Coronary artery (tissue), 2 donors: ENCODE results near the gene TOB1.
A peak's percentile ranks its signal among the peaks of the same experiment; 100 is the strongest.

Experiments
- DNase-seq: peaks from one replicate; pipeline ENCODE4 v3.0.0-alpha.2; 2017; ENCODE audit warnings: low spot score
- H3K27ac ChIP-seq, 2 donors: fragments of 200-600 bp; sonication (generic); one replicate each; pipeline ENCODE4 v1.5.1; 2016 to 2019
- H3K4me3 ChIP-seq: fragments of 200-600 bp; sonication (generic); 2 replicates; pipeline ENCODE4 v1.5.1; 2016; ENCODE audit warnings: mild to moderate bottlenecking, moderate library complexity
- CTCF ChIP-seq: fragments of 200-600 bp; sonication (generic); IDR thresholded peaks from one replicate; pipeline ENCODE4 v1.5.1; 2019; ENCODE audit warnings: antibody characterized with exemption

TOB1 gene

DNA sequence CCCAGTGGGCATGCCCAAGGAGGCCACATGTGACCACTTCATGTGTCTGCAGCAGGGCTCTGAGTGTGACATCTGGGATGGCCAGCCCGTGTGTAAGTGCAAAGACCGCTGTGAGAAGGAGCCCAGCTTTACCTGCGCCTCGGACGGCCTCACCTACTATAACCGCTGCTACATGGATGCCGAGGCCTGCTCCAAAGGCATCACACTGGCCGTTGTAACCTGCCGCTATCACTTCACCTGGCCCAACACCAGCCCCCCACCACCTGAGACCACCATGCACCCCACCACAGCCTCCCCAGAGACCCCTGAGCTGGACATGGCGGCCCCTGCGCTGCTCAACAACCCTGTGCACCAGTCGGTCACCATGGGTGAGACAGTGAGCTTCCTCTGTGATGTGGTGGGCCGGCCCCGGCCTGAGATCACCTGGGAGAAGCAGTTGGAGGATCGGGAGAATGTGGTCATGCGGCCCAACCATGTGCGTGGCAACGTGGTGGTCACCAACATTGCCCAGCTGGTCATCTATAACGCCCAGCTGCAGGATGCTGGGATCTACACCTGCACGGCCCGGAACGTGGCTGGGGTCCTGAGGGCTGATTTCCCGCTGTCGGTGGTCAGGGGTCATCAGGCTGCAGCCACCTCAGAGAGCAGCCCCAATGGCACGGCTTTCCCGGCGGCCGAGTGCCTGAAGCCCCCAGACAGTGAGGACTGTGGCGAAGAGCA lies 26.4 kb downstream of the TOB1 start:
- no peak for DNase-seq
- Histone ChIP-seq H3K4me3 (no peak overlapping the region), H3K27ac (no peak overlapping the region)
- no peak for TF ChIP-seq CTCF

DNA sequence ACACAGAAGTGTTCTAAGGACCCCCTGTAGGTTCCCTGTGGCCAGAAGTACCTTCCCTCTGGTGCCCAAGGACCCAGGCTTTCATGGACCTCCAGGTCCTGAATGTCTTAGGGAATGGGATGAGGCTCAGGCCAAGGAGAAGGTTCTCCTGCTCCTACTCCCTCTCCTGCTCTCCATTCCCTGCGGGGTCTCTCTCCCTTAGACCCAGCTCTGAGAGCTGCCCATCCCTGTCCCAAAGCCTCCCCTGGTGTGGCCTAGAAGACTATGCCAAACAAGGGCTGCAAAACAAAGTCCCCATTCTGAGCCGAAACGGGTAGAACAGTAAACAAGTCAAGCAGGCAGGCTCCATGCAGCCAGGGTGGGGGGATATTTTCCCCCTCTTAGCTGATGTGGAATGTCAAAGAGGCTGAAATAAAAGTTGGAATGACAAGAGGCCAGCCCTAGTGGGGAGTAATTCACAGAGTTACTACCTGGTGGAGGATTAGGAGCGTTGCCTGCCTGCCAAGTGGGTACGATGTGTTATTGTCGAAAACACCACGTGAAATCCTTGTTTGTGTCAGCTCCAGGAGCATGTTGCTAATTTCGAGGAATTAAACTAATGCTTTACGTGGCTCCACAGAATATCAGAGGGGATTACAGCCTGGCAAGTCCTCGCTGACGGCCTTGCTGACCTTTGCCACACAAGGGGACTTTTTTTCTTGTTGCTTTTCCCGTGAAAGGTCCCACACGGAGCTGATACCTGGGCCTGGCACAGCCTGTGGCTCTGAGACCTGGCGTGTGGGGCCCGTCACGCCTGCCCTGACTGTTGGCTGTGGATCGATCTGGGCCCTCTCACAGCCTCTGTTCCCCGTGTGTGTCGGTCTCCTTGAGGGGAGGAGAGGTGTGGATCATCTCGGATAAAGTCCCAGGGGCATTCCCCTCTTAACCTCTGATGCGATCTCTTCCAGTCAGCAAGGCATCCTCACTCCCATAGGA lies 27.9 kb downstream of the TOB1 start:
- H3K27ac ChIP-seq = no peak overlapping the region
- H3K4me3 ChIP-seq = no peak overlapping the region
- peak; percentile 60 for DNase-seq
- no peak for TF ChIP-seq CTCF

GRCh38 chr17:50837286-50837979 lies 28.7 kb downstream of the TOB1 start:
- no peak overlapping the region for H3K27ac ChIP-seq
- DNase-seq = peak; percentile 59
- no peak for TF ChIP-seq CTCF
- H3K4me3 ChIP-seq = no peak overlapping the region

DNA sequence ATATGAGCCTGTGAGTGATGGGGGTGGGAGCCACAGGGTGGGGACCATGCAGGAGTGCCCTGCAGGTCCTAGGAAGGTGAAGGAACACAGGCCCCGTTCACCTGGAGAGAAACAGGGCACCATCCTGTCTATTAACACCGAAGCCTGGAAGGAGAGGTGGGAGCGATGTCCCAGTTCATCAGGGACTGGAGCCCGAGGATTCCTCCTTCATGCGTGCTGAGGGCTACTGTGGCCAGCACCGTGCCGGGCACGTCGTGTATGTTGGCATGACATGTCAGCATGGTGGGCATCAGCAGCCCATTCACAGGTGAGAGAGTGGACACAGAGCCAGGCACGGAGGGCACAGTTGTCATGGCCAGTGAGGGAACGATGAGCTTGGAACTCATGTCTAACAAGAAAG lies 29.3 kb downstream of the TOB1 start:
- no peak for TF ChIP-seq CTCF
- Histone ChIP-seq H3K27ac (no peak overlapping the region), H3K4me3 (no peak overlapping the region)
- DNase-seq = peak; percentile 56

- peak; percentile 69 for DNase-seq
- TF ChIP-seq CTCF = no peak
- H3K4me3 ChIP-seq = peak within 1 kb of the TSS; percentile 67
- peak within 1 kb of the TSS in 1 of 2 donors; percentile 26 for H3K27ac ChIP-seq
Observed at GRCh38 chr17:50835301-50836234, 30.6 kb downstream of the TOB1 start, which contains the start of gene WFIKKN2. WFIKKN2 (plus strand) TSS chr17:50835586; CDS start chr17:50835938, 352 bp downstream.
